Measurements from ENCODE around the gene CAPN10.

DNA sequence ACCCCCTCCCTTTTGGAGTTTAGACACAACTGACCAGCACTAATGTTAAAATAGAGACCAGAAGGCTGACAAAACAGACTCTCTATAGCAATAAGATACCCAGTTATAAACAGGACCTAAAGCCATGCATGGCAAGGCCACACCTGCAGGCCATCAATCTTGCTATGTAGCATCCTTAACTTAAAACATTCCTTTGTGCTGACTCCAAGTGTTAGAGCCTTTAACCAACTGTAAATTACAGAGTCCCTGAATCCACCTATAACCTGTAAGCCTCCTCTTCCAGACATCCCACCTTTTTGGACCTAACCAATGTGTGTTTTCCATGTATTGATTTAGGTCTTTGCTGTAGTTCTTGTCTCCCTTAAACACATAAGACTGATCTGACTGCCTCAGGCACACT, 46.6 kb upstream of the CAPN10 start:
- TF ChIP-seq POLR2AphosphoS5 (IDR thresholded peaks at IDR 0.05), result no peak
- TF ChIP-seq, protein P1, sequence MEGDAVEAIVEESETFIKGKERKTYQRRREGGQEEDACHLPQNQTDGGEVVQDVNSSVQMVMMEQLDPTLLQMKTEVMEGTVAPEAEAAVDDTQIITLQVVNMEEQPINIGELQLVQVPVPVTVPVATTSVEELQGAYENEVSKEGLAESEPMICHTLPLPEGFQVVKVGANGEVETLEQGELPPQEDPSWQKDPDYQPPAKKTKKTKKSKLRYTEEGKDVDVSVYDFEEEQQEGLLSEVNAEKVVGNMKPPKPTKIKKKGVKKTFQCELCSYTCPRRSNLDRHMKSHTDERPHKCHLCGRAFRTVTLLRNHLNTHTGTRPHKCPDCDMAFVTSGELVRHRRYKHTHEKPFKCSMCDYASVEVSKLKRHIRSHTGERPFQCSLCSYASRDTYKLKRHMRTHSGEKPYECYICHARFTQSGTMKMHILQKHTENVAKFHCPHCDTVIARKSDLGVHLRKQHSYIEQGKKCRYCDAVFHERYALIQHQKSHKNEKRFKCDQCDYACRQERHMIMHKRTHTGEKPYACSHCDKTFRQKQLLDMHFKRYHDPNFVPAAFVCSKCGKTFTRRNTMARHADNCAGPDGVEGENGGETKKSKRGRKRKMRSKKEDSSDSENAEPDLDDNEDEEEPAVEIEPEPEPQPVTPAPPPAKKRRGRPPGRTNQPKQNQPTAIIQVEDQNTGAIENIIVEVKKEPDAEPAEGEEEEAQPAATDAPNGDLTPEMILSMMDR (IDR thresholded peaks at IDR 0.05), result no peak
- TF ChIP-seq POLR2A (IDR thresholded peaks at IDR 0.05), result no peak
